ENCODE results near the gene ZNF512.

DNA sequence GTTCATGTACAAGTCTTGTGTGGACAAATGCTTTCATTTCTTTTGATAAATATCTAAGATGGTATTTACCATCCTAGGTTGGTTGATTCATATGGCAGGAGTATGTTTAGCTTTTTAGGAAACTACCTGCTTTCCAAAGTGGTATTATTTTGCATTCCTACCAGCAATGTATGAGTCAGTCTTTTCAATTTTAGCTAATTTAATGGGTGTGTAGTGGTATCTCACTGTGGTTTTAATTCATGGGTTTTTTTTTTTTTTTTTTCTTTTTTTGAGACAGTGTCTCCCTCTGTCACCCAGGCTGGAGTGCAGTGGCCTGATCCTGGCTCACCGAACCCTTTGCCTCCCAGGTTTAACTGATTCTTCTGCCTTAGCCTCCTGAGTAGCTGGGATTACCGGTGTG is 4.2 kb downstream of the ZNF512 start:
- TF ChIP-seq, protein P1, sequence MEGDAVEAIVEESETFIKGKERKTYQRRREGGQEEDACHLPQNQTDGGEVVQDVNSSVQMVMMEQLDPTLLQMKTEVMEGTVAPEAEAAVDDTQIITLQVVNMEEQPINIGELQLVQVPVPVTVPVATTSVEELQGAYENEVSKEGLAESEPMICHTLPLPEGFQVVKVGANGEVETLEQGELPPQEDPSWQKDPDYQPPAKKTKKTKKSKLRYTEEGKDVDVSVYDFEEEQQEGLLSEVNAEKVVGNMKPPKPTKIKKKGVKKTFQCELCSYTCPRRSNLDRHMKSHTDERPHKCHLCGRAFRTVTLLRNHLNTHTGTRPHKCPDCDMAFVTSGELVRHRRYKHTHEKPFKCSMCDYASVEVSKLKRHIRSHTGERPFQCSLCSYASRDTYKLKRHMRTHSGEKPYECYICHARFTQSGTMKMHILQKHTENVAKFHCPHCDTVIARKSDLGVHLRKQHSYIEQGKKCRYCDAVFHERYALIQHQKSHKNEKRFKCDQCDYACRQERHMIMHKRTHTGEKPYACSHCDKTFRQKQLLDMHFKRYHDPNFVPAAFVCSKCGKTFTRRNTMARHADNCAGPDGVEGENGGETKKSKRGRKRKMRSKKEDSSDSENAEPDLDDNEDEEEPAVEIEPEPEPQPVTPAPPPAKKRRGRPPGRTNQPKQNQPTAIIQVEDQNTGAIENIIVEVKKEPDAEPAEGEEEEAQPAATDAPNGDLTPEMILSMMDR (IDR thresholded peaks at IDR 0.05), result no peak
- no peak for TF ChIP-seq ZFX (IDR thresholded peaks at IDR 0.05; ENCODE audit: borderline replicate concordance)

Measured in 22Rv1 (cell line).